Measurements from ENCODE around the gene TBCE.

Gene TBCE

GRCh38 chr1:235423214-235423652 is 56.0 kb downstream of the TBCE start:
- H3K4me3 ChIP-seq (ENCODE audit: low read depth, low read length): no peak overlapping the region
- TF ChIP-seq CTCF (IDR thresholded peaks at IDR 0.05; ENCODE audit: low read depth, low read length): no peak

- no peak overlapping the region for H3K4me3 ChIP-seq (ENCODE audit: low read depth, low read length)
Observed at GRCh38 chr1:235424092-235424491, 56.9 kb downstream of the TBCE start.

GRCh38 chr1:235425357-235425756 is 58.1 kb downstream of the TBCE start:
- H3K4me3 ChIP-seq (ENCODE audit: low read depth, low read length): no peak overlapping the region
- TF ChIP-seq CTCF (IDR thresholded peaks at IDR 0.05; ENCODE audit: low read depth, low read length): no peak

More at GRCh38 chr1:235424092-235424491, 56.9 kb downstream of the TBCE start:
- no peak for TF ChIP-seq CTCF (IDR thresholded peaks at IDR 0.05; ENCODE audit: low read depth, low read length)

GRCh38 chr1:235426143-235426542 is 58.9 kb downstream of the TBCE start:
- no peak for TF ChIP-seq CTCF (IDR thresholded peaks at IDR 0.05; ENCODE audit: low read depth, low read length)
- H3K4me3 ChIP-seq (ENCODE audit: low read depth, low read length): no peak overlapping the region

GRCh38 chr1:235426680-235427079 is 59.5 kb downstream of the TBCE start:
- no peak overlapping the region for H3K4me3 ChIP-seq (ENCODE audit: low read depth, low read length)
- no peak for TF ChIP-seq CTCF (IDR thresholded peaks at IDR 0.05; ENCODE audit: low read depth, low read length)

GRCh38 chr1:235427447-235427846 is 60.2 kb downstream of the TBCE start:
- no peak overlapping the region for H3K4me3 ChIP-seq (ENCODE audit: low read depth, low read length)
- TF ChIP-seq CTCF (IDR thresholded peaks at IDR 0.05; ENCODE audit: low read depth, low read length): no peak

GRCh38 chr1:235429143-235429542 is 61.9 kb downstream of the TBCE start:
- TF ChIP-seq CTCF (IDR thresholded peaks at IDR 0.05; ENCODE audit: low read depth, low read length): no peak
- no peak overlapping the region for H3K4me3 ChIP-seq (ENCODE audit: low read depth, low read length)

Measured in WI38 (cell line).